Neural progenitor cell (in vitro differentiated cells): ENCODE data around the gene CARNS1. TPM values are rescaled to one million over a fixed set of nuclear protein-coding genes. Genes with fewer than 3 reads are reported as not detected.

Source experiments
- DNase-seq: peaks from one replicate; pipeline ENCODE4 v3.0.0-alpha.2; 2016; ENCODE audit warnings: low spot score
- H2AFZ ChIP-seq: fragments of 200-600 bp; sonication (generic); replicated peaks from 2 replicates; pipeline ENCODE4 v1.6.1; 2016; ENCODE audit warnings: antibody characterized with exemption
- H3F3A ChIP-seq: fragments of 200-600 bp; sonication (generic); 2 replicates; pipeline ENCODE4 v1.6.1; 2016; ENCODE audit warnings: antibody characterized with exemption, low read depth
- H3K27ac ChIP-seq: fragments of 200-600 bp; sonication (generic); 2 replicates; pipeline ENCODE4 v1.5.1; 2016; ENCODE audit warnings: mild to moderate bottlenecking
- H3K27me3 ChIP-seq: fragments of 200-600 bp; sonication (generic); 2 replicates; pipeline ENCODE4 v1.6.1; 2016; ENCODE audit warnings: mild to moderate bottlenecking, moderate library complexity
- H3K36me3 ChIP-seq: fragments of 200-600 bp; sonication (generic); 2 replicates; pipeline ENCODE4 v1.5.1; 2016
- H3K4me1 ChIP-seq: fragments of 200-600 bp; sonication (generic); 2 replicates; pipeline ENCODE4 v1.6.1; 2016; ENCODE audit warnings: mixed run types
- H3K4me2 ChIP-seq: fragments of 200-600 bp; sonication (generic); 2 replicates; pipeline ENCODE4 v1.6.1; 2016
- H3K4me3 ChIP-seq: fragments of 200-600 bp; sonication (generic); 2 replicates; pipeline ENCODE4 v1.5.1; 2016
- H3K79me2 ChIP-seq: fragments of 200-600 bp; sonication (generic); 2 replicates; pipeline ENCODE4 v1.6.1; 2016; ENCODE audit warnings: low read depth
- H3K9ac ChIP-seq: fragments of 200-600 bp; sonication (generic); 2 replicates; pipeline ENCODE4 v1.6.1; 2016
- H3K9me3 ChIP-seq: fragments of 200-600 bp; sonication (generic); 2 replicates; pipeline ENCODE4 v1.5.1; 2016; ENCODE audit warnings: low read depth
- H4K20me1 ChIP-seq: fragments of 200-600 bp; sonication (generic); 2 replicates; pipeline ENCODE4 v1.6.1; 2016; ENCODE audit warnings: low read depth
- H3K27ac Mint-ChIP-seq: 3 replicates; pipeline ENCODE4 v1.8.0; 2021; ENCODE audit warnings: mixed read lengths
- H3K27me3 Mint-ChIP-seq: 2 replicates; pipeline ENCODE4 v1.8.0; 2022; ENCODE audit warnings: low read depth, mild to moderate bottlenecking, inconsistent platforms, moderate library complexity, mixed read lengths; ENCODE audit not compliant: insufficient read depth
- H3K36me3 Mint-ChIP-seq: 3 replicates; pipeline ENCODE4 v1.8.0; 2021; ENCODE audit warnings: mixed read lengths
- H3K4me1 Mint-ChIP-seq: 3 replicates; pipeline ENCODE4 v1.8.0; 2021; ENCODE audit warnings: mixed read lengths
- H3K4me3 Mint-ChIP-seq: 3 replicates; pipeline ENCODE4 v1.8.0; 2021; ENCODE audit warnings: mild to moderate bottlenecking, moderate library complexity, mixed read lengths
- H3K9me3 Mint-ChIP-seq: 3 replicates; pipeline ENCODE4 v1.8.0; 2020; ENCODE audit warnings: mixed read lengths
- CTCF ChIP-seq: fragments of 200-600 bp; sonication (generic); IDR thresholded peaks from 2 replicates; pipeline ENCODE4 v1.5.1; 2017; ENCODE audit warnings: antibody characterized with exemption, mild to moderate bottlenecking
- EZH2 ChIP-seq: fragments of 200-600 bp; sonication (generic); IDR thresholded peaks from 2 replicates; pipeline ENCODE4 v1.6.1; 2017; ENCODE audit warnings: antibody characterized with exemption, mild to moderate bottlenecking, moderate library complexity
- EZH2phosphoT487 ChIP-seq: fragments of 200-600 bp; sonication (generic); IDR thresholded peaks from 2 replicates; pipeline ENCODE4 v1.6.1; 2017; ENCODE audit warnings: antibody characterized with exemption
- total RNA-seq: library from RNA; depleted of rRNA; stranded (reverse); fragments of >200 nt; gene quantifications from 2 replicates; pipeline ENCODE4 v1.2.3, GENCODE V29; 2015; ENCODE audit warnings: low replicate concordance

Gene CARNS1
- total RNA-seq, 1 donor from 2014 or later: 0.52 TPM

GRCh38 chr11:67418476-67419281 lies 3.2 kb downstream of the CARNS1 start:
- TF ChIP-seq EZH2phosphoT487: no peak
- Mint-ChIP-seq H3K4me1 (peaks cover 24% of the 10 kb centered on the region), H3K27ac (no peak overlapping the region), H3K27me3 (peaks cover 25% of the 10 kb centered on the region), H3K9me3 (no peaks in the 10 kb centered on the region), H3K36me3 (no peaks in the 10 kb centered on the region), H3K4me3 (no peak overlapping the region)
- Histone ChIP-seq H3K36me3 (no peaks in the 10 kb centered on the region), H3K79me2 (no peaks in the 10 kb centered on the region), H4K20me1 (no peaks in the 10 kb centered on the region), H3K27me3 (peaks cover 56% of the 10 kb centered on the region), H3K4me1 (peaks cover 9% of the 10 kb centered on the region), H3K27ac (no peak overlapping the region), H2AFZ (no peak overlapping the region), H3K4me2 (no peak overlapping the region), H3K9ac (no peak overlapping the region), H3K9me3 (no peaks in the 10 kb centered on the region), H3F3A (peaks cover 13% of the 10 kb centered on the region), H3K4me3 (no peak overlapping the region)
- DNase-seq: no peak

- H3K4me1 Mint-ChIP-seq: peaks cover 25% of the 10 kb centered on the region
- no peak overlapping the region for H3K27ac Mint-ChIP-seq
- Histone ChIP-seq H3K4me3 (no peak overlapping the region), H3K9me3 (no peaks in the 10 kb centered on the region), H3K79me2 (no peaks in the 10 kb centered on the region), H3K9ac (no peak overlapping the region), H3F3A (peaks cover 13% of the 10 kb centered on the region), H3K36me3 (no peaks in the 10 kb centered on the region), H2AFZ (no peak overlapping the region), H3K4me1 (peaks cover 9% of the 10 kb centered on the region), H4K20me1 (no peaks in the 10 kb centered on the region), H3K4me2 (peak overlapping the region; percentile 86), H3K27ac (no peak overlapping the region), H3K27me3 (peaks cover 48% of the 10 kb centered on the region)
- peaks cover 25% of the 10 kb centered on the region for H3K27me3 Mint-ChIP-seq
- H3K36me3 Mint-ChIP-seq: no peaks in the 10 kb centered on the region
- TF ChIP-seq CTCF (no peak), EZH2 (no peak), EZH2phosphoT487 (no peak)
- peak overlapping the region; percentile 81 for H3K4me3 Mint-ChIP-seq
- DNase-seq: no peak
- H3K9me3 Mint-ChIP-seq: no peaks in the 10 kb centered on the region
These were observed 4.0 kb downstream of the CARNS1 start for GRCh38 chr11:67419325-67420049.

- no peak overlapping the region for H3K27ac ChIP-seq
- no peaks in the 10 kb centered on the region for H3K36me3 ChIP-seq
- no peaks in the 10 kb centered on the region for H4K20me1 ChIP-seq
- DNase-seq: no peak
- Mint-ChIP-seq H3K27ac (no peak overlapping the region), H3K4me1 (peaks cover 30% of the 10 kb centered on the region), H3K27me3 (peaks cover 20% of the 10 kb centered on the region), H3K36me3 (no peaks in the 10 kb centered on the region), H3K9me3 (no peaks in the 10 kb centered on the region), H3K4me3 (peak overlapping the region; percentile 81)
- peak overlapping the region; percentile 86 for H3K4me2 ChIP-seq
- H3K4me3 ChIP-seq: peak overlapping the region; percentile 50
- H3K27me3 ChIP-seq: peaks cover 41% of the 10 kb centered on the region
- peak overlapping the region; percentile 20 for H2AFZ ChIP-seq
- H3K79me2 ChIP-seq: no peaks in the 10 kb centered on the region
- no peaks in the 10 kb centered on the region for H3K9me3 ChIP-seq
- peaks cover 13% of the 10 kb centered on the region for H3F3A ChIP-seq
- TF ChIP-seq CTCF (no peak), EZH2phosphoT487 (no peak), EZH2 (no peak)
- H3K4me1 ChIP-seq: peaks cover 5% of the 10 kb centered on the region
- no peak overlapping the region for H3K9ac ChIP-seq
These were observed 4.7 kb downstream of the CARNS1 start for GRCh38 chr11:67420147-67420645.
